Midbrain (tissue), 1 donor: ENCODE measurements around the gene TAF6L.
"Not testable (repeated sequence)": the region's sequence is repeated elsewhere in the genome, so short reads cannot be mapped to it uniquely, and the experiment has no call there.

Experiments
- DNase-seq: peaks from one replicate; lab custom pipeline; 2025; lab: John Stamatoyannopoulos, UW

The TAF6L gene

DNA sequence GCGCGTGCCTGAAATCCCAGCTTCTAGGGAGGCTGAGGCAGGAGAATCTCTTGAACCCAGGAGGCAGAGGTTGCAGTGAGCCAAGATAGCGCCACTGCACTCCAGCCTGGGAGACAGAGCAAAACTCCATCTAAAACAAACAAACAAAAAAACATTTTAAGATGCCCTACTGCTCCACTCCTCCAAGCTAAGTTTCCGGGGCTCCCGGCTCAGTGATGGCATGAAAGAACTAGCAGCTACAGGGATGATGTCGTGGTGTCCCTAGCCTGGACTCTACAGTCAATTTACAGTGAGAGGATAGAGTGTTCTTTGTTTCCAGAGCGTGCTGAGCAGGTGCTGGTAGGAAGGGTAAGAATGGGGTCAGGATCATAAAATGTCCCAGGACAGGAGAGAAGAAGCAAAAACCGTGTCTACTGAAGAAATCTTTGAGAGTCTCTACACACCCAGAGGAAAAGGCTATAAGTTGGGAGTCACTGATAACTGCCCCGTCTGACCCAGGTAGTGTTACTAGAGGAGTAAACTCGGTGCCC lies 16.0 kb upstream of the TAF6L start:
- no peak for DNase-seq

DNA sequence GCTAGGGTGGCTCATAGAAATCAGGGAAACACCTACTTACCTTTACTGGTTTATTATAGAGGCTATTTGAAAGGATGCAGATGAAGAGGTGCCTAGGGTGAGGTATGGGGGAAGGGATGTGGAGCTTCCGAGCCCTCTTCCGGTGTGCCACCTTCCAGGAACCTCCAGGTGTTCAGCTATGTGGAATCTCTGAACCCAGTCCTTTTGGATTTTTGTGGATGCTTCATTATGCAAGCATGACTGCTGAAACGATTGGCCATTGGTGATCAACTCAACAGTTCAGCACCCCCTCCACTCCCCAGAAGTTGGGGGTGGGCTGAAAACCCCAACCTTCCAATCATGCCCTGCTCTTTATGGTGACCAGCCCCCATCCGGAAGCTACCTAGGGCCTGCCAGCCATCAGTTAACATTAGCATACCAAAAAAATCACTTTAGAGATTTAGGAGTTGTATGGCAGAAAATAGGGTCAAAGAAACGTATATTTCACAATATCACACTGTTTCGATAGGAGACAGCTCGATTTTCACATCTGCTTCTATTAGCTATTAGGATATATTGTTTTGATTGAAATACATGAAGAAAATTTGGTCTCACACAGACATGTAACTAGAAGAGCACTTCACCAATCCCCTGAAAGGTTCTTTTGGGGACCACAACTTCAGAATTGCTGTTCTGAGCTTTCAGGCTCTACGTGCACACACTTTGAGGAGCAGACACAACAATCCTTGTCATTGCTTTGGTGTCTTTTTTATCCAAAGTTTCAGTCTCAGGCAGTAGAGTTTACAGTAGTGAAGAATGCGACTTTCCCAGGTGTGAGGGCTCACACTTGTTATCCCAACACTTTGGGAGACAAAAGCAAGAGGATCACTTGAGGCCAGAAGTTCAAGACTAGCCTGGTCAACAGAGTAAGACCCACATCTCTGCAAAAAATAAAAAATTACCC lies 13.1 kb upstream of the TAF6L start:
- no peak for DNase-seq

DNA sequence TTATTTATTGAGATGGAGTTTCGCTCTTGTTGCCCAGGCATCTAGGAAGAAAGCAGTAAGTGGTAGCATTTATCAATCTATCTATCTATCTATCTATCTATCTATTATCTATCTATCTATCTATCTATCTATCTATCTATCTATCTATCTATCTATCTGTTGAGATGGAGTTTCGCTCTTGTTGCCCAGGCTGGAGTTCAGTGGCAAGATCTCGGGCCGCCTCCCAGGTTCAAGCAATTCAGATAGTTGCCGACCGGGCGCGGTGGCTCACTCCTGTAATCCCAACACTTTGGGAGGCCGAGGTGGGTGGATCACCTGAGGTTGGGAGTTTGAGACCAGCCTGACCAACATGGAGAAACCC lies 10.3 kb upstream of the TAF6L start:
- DNase-seq = not testable (repeated sequence)

DNA sequence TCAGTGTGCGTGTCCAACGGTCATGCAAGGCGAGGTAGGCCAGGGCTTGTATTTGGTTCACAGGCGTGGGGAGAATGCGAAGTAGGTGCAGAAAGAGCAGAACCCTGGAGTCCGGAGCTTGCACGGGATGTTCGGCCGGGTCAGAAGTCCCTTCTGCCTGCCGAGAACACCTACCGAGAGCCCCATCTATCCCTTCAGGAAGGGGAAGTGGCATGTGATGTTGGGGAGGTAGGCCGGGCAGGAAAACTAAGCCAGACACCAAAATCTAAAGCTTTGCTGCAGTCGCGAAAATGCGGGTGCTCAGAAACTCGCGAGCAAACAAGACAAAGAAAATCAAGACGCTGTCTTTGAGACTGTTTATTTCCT lies 435 bp upstream of the TAF6L start:
- DNase-seq = peak; percentile 74

DNA sequence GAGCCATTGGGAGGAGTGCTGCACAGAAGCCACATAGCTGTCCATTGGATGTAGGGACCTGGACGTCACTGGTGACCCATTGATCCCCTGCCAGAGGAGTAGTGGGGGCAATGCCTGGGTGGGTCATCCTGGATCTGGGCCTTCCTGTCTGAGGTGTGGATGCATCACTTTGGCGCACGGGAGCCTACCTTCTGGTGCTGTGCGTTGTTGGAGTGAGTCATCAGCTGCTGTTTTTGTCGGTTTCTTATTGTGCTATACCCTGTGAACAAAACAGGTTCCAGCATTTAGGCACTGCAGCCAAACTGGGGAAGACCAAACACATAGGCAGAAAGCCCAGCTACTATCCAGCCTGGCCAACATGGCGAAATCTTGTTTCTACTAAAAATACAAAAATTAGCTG lies 3.2 kb downstream of the TAF6L start:
- DNase-seq = no peak

DNA sequence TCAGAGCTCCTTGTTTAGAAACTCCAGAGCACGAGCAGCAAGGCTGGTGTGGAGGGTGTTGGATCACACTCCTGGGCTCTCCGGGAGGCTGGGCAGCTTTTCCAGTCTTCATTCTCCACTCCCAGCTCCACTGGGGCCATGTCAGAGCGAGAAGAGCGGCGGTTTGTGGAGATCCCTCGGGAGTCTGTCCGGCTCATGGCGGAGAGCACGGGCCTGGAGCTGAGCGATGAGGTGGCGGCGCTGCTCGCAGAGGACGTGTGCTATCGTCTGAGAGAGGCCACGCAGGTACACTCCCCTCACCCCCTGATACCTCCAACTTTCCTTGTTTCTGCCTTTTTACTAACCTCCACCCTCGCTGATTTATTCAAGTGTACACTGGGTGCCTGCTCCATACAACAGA lies 4.5 kb downstream of the TAF6L start:
- no peak for DNase-seq

DNA sequence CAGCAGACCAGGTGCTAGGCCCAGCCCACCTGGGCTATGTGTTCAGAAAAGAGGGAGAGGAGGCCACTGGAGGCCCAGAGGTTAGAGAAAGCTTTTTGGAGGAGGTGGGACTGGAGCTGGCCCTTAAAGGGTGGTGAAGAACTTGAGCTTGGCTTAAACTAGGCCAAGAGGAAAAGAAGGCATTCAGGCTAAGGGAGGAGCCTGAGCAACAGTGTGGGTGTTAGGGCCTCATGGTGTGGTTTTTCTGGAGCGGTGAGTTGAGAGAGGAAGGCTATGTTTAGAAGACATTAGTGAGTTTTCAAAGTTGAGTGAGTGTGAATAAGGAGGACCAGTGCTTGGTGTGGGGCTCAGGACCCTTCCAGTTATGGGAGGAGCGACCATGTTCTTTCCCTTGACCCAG lies 6.2 kb downstream of the TAF6L start:
- no peak for DNase-seq

DNA sequence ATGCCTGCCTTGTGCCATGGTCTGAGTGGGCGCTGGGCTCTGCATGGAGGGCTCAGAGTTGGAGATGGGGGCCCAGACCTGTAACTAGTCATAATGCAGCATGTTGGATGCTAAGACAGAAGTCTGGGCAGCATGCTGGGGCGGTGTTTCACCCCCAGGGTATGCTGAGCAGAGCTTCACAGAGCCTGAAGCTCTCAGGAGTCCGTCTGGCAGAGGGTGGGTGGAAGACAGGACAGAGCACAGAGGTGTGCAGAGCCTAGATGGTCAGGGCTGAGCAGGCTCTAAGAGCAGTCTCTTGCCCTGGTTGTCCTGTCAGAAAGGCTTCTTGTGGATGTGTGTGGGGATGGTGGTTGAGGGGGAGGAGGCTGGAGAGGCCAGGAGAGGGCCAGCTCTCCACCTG lies 7.2 kb downstream of the TAF6L start:
- no peak for DNase-seq

DNA sequence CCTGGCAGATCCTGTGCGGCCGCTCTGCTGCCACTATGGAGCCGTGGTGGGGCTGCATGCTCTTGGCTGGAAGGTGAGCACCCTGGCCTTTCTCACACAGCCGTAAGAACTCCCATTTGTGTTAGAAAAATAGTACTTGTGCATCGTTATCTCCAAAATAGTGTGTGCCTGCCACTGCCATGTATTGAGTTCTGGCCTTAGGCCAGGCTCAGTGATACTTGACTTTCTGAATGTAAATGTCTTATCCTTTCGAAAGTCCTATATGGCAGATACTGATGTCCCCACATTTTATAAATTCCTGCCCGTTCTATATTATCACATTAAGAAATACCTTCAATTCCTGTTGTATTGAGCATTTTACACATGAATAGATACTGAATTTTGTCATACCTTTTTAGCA lies 11.6 kb downstream of the TAF6L start:
- no peak for DNase-seq

DNA sequence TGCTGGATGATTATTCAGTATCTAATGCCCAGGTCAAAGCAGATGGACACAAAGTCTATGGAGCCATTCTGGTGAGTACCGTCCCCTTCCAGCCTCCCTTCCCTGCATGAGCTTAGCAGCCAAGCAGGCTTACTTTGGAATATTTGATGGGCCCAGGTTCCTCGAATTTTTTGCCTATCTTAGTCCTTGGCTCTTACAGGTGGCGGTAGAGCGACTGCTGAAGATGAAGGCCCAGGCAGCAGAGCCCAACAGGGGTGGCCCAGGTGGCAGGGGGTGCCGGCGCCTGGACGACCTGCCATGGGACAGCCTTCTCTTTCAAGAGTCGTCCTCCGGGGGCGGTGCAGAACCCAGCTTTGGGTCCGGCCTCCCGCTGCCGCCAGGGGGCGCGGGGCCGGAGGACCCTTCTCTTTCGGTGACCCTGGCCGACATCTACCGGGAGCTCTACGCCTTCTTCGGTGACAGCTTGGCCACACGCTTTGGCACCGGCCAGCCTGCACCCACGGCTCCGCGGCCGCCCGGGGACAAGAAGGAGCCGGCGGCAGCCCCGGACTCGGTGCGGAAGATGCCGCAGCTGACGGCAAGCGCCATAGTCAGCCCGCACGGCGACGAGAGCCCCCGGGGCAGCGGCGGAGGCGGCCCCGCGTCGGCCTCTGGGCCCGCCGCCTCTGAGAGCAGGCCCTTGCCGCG lies 15.3 kb downstream of the TAF6L start:
- peak; percentile 88 for DNase-seq

DNA sequence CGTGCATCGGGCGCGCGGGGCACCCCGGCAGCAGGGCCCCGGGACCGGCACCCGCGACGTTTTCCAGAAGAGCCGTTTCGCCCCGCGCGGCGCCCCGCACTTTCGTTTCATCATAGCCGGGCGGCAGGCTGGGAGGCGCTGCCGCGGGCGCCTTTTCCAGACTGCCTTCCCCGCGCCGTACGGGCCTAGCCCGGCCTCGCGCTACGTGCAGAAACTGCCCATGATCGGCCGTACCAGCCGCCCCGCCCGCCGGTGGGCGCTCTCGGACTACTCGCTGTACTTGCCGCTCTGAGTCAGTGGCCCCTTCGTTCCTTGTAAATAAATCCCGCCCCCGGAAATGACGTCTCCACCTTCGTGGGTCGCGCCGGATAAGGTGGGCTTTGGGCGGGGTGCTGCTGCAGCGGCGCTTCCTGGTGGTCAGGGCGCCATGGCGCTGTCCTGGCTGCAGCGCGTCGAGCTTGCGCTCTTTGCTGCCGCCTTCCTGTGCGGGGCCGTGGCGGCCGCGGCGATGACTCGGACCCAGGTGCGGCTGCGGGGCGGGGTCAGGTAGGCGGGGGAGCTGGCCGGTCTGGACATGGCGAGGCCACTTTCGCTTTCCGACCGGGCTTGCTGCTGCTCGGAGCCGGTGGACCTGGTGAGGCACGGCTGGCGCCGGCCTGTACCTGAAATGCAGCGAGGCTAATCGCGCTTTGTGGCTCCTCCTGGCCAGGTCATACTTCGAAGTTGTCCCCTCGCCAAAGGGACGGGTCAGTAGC lies 16.0 kb downstream of the TAF6L start, which contains the start of gene TMEM179B:
TMEM179B (plus strand) TSS at position 398 of the 755 bp plus-strand sequence; CDS start at position 428, 30 bp downstream.
- DNase-seq = peak; percentile 98

DNA sequence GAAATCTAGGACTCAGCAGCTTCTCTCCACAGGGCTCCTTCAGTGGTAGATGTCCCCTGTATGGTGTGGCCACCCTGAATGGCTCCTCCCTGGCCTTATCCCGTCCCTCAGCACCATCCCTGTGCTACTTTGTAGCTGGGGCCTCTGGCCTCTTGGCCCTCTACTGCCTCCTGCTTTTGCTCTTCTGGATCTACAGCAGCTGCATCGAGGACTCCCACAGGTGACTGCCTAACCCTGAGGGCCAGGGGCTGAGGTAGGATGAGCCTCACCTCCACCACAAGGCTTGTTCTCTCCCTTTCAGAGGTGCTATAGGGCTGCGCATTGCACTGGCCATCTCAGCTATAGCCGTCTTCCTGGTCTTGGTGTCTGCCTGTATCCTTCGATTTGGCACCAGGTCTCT lies 17.8 kb downstream of the TAF6L start:
- DNase-seq = no peak

DNA sequence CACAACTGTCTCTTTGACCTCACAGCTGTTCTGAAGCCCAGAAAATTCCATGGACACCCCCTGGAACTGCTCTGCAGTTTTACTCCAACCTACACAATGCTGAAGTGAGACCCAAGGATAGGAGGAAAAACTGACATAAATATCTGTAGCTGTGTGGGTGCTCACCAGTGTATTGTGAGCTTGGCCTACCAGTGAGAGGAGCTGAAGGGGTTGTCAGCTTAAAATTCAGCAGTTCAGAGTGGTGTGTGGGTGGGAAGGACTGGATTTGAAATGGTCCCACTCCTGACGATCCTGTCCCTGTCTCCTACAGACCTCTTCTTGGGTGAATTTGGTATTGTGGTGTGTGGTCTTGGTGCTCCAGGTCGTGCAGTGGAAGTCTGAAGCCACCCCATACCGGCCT lies 18.4 kb downstream of the TAF6L start:
- DNase-seq = no peak

DNA sequence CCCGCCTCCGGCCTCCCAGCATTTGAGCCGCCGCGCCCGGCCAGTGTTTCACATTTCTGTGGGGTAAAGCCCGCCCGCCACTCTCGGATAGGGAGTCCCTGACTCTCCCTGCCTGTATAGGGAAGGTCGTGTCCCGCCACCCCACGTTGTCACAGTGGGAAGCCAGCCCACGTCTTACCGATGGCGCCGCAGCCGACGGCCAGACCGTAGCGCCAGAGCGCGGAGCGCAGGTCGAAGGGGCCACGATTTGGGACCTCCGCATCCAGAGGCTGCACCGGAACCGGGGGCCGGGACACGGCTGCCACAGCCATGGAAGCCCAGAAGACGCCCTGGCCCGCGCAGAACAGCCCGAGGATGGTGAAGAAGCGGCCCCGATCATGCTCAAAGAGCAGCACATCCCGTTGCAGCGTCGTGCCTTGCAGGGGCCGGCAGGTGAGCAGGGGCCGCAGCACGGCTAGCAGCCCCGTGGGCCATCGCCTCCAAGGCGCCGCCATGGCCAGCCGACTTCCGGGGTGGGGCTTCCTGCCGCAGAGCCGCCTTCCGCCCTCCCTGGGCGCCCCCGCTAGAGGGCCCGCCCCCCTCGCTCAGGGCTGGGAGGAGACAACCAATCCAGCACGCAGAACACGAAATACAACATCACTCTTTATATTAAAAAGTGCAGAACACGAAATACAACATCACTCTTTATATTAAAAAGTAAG lies 20.5 kb downstream of the TAF6L start, which contains the start of gene TMEM223:
TMEM223 (minus strand) TSS at position 506 of the 701 bp plus-strand sequence; CDS start at position 494, 12 bp downstream.
- DNase-seq = peak; percentile 85

DNA sequence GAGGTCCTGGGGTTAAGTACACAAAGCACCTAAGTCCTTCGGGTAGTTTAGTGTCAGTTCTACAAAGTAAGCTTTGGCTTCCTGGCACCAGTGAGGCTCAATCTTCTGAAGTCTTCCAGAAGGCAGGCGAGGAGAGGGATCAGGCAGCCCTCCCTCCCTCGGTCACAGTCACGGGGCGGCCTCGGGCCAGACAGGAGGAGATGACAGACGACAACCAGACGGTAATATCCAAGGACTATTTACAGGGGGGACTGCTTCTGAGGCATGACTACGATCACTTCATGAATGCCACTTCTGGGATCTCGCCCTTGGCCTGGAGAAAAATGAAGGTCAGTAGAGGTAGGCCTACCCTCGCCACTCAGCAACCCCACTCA lies 21.0 kb downstream of the TAF6L start:
- no peak for DNase-seq

DNA sequence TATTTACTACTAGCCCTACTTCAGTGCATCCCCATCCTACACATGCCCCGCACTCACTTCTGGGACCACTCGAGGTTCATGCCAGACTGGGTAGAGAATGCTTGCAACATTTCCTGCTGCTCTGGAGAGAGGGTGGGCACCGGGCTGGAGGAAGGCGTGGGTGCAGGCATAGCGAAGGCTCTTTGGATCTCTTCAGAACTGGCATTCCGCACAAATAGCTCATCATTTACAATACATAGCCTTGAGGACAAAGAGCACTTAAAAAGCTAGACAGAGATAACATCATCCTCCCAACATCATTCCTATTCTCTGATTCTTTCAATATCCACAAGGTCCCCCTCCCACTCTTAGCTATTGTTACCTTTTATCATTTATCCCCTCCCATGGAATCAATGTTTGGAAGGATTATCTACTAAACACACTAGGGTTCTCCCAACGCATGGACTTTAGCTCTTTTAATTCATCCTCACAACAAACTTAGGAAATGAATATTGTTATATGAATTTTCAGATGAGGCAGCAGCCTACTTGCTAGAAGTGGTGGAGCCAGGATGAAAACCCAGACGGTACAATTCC lies 23.1 kb downstream of the TAF6L start:
- DNase-seq = no peak

DNA sequence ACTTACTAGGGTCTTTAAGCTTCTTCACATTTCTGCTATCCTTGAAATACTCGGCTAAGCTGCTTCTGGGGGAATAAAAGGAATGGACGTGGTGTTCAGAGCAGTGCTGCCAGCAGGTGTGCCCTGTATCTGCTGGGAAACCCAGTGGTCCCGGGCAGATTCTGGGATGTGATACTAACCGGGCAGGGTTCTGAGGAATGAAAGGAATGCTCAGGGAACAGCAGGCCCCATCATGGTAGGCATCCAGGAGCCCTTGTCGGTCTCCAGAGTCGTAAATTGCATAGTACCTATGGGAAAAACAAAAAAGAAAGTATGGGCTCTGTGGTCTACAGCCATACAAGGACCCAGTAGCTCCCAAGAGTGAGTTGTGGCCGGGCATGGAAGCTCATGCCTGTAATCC lies 25.1 kb downstream of the TAF6L start:
- no peak for DNase-seq

DNA sequence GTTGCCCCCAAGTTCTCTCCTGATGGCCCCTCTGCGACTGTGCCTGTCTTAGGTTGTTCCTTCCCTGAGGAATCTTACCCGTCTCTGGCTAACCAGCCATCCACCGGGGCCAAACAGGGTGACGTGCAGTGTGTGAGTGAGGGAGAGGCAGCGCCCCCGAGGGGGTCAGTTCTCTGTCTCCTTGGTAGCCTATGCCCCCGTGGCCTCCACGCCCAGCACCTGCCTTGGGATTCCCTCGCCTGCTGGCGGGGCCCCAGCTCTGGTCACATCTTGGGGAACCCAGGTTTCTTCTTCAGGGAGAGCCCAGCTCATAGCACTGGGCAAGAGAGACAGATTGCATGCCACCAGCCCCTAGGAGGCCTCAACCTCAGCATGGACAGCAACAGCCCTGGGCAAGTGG lies 28.3 kb downstream of the TAF6L start:
- no peak for DNase-seq

DNA sequence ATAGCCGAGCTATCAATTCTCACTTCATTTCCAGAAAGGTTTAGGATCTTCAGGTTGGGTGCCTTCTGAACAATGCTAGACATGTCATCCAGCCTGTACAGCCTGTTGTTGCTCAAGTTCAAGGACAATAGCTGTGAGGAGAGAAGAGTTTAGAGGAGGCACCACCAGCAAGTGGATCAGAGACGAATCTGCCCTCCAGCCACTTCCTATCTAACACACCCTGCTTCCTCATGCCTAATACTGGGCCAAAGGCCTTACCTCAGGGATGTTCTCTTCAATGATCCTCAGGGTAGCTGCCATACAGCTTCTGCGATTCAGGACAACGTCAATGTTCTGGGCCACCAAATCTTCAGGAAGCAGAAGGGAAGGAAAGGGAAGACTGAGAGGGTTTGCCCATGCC lies 29.9 kb downstream of the TAF6L start:
- no peak for DNase-seq

DNA sequence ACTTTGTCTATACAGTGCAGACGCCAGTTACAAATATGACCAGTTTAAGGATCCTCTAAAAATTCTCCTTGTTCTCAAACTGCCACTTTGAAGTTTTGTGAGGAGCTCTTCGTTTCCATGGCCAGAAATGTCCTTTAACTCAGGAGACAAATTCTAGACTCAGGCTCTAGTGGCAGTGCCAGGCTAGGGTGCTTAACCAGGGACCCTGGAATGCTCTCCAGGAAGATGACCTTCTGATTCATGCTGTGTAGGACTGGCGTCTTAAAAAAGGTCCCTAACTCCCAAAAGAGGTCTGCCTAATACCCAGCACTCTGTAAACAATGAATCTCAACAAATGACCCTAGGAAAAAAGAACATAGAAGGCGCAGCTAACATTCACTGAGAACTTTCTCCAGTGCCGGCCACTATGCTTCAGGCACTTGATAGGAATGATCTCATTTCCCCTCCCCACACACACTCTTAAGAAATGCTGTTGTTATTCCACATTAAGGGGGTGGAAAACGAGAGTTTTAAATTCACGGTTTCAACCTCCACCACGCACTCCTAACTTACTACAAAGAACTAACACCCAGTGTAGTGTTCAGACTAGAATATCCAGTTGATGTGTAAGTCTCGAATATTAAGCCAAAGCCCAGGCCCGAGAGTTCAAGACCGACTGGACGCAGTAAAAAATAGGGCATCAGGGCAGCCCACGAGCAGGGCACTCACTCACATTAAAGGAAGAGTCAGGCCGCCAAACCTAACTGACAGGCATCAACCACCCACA lies 33.3 kb downstream of the TAF6L start:
- DNase-seq = no peak
